Glomerular visceral epithelial cell (primary cell): ENCODE data around the gene GMNN.
A peak's percentile ranks its signal among the peaks of the same experiment; 100 is the strongest.

Source experiments
- DNase-seq: peaks from one replicate; pipeline ENCODE4 v3.0.0-alpha.2; 2016; ENCODE audit errors: extremely low spot score

GMNN gene

DNA sequence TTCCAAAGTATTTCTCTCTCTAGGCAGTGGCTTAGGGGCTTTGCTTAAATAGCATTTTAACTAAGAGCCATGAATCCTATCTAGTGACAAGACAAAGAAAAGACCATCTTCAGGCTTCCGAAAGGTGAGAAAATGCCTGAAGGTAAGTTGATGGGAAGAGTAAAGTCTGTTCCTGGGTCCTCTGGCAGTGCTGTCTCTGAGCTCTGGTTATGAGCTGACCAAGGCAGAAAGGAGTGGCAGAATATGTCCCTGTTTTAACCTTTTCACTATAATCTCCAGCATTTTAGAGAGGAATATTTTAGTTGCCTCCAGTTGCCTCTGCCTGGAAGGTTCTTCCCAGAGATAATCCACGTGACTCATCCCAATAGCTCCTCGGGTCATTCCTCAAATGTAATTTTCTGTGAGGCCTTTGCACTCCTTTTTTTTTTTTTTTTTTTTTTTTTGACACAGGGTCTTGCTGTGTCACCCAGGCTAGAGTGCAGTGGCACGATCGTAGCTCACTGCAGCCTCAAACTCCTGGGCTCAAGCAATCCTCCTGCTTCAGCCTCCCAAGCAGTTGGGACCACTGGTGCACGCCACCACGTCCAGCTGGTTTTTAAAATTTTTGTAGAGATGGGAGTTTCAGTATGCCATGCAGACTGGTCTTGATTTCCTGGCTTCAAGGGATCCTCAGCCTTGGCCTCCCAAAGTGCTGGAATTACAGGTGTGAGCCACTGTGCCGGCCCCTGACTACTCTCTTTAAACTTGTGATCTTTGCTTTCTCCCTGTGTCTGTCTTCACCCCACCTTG, 27.7 kb downstream of the GMNN start:
- no peak for DNase-seq

DNA sequence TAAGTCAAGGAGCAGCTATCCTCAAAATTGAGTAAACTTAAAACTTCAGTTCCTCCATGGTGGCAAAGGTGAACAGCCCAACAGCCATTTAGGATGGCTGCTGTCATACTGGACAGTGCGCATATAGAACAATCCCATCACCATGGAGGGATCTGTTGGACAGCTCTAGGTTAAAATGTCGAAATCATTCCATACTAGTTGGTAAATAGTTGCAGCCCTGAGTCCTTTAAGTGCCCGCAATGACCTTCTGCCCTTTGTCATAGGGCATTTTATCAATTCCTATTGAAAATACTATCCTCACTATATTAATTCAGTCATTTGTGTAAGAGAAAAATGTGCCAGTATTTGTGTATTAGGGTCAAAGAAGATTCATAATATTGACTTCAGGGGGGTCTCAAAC, 32.8 kb downstream of the GMNN start:
- DNase-seq = no peak

DNA sequence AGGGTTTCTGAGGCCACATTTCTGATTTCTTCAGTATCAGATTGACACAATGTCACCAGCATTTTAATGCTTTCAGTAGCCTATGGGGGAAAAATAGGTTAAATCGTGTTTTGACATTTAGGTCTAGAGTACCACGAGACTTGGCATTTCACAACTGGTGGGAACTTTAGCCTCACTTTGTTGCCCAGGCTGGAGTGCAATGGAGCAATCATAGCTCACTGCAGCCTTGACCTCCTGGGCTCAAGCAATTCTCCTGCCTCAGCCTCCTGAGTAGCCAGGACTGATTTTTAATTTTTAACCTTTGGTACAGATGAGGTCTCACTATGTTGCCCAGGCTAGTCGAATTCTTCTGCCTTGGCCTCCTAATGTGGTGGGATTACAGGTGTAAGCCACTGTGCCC, 35.0 kb downstream of the GMNN start:
- DNase-seq = no peak

DNA sequence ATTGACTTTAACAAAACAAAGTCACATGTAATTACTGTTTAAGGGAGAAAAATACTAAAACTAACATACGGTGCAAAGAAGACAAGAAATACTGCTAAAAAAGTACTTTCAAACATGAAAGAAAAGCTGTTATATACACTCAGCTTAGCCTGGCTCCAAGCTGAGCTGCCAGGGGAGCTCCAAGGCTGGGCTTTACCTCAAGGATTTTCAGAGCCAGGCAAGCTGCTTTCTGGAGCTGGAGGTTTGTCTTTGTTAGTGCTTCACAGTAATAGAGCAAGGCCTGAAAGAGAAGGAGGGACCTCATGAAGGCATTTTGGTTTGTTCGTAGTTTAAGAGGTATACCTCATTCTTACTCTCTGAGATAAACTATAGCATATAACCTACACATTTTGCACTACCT, 43.6 kb downstream of the GMNN start:
- no peak for DNase-seq

DNA sequence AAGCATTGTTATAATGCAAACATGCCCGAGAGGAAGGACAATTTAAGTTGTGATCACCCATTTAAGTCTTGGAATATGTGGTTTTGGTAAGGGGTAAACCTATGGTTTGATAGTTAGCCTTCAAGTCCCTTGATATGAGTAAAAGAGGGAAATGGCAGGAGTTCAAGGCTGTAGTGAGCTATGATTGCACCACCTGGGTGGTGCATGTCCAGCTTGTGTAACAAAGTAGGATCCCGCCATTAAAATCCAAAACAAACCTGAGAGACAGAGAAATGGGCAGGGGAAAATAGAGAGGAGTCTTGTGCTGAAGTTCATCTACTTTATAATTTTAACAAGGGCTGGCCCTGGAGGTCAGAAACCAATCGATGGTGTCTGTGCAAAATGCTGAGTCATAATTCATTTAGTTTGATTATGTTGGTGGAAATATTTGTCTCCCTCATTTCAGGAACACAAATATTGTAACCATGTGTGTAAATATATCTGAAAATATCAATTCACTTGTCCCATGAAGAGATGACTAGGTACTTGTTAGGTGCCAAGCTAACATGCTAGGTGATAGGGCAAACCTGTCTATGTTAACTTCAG, 47.2 kb downstream of the GMNN start:
- DNase-seq = no peak

DNA sequence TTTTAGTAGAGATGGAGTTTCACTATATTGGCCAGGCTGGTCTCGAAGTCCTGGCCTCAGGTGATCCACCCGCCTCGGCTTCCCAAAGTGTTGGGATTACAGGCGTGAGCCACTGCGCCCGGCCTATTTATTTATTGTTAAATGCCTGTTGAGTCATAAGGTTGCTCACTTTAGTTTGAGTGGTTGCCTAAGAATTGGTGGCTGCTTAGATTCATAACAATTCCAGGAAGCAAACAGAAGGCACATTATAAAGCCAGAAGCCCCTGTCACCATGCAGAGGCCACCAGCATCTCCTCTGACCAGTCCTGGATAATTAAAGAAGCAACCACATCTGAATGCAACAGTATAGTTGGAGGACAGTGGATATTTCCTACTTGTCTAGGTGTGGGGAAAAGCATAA, 48.0 kb downstream of the GMNN start:
- no peak for DNase-seq

DNA sequence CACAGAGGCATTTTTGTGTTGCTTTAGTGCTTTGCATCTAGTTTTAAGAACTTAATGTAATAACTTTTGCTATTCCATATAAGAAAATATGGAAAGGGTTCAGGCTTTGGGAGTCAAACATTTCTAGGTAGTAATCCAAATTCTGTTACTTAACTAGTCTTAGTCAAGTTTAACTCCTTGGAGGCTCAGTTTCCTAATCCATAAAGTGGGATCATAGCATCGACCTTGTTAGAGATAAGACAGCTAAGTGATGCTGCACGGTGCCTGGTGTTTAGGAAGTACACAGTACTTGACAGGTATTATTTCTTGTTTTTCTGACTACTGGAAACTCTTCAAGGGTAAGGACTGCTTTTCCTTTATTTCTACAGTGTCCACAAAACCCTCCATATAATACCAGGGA, 48.4 kb downstream of the GMNN start:
- DNase-seq = no peak

DNA sequence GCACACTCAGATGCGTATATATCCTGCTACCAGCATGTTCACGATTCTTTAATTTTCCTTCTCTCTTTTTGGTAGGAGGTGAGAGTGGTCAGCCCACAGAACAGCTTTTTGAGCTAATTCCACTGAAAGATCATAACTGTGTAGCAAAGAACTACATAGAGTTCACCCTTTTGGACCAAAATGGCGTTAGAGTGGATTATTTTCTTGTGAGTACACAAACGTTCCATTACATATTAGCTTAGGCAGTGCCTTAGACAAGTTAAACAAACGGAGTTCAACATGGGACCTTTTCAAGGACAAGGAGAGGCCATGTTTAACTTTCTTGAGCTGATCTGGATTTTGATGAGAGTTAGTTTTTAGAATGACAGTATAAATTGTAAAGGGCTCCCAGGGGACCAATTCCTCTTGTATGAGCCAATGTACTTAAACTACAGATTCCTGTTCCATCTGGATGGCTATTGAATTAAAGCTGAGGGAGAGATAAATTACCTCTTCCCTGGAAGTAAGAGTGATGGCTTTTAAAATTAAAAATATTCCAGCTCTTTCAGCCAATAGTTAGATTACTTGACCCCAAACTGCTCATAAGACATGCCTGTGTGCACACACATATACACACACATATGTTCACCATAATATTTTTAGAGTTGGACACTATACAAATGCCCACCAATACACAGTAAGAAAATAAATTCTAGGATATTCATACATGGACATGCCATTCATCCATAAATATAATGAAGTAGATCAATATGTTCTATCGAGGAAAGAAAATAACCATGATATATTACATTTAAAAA, 49.6 kb downstream of the GMNN start:
- no peak for DNase-seq

DNA sequence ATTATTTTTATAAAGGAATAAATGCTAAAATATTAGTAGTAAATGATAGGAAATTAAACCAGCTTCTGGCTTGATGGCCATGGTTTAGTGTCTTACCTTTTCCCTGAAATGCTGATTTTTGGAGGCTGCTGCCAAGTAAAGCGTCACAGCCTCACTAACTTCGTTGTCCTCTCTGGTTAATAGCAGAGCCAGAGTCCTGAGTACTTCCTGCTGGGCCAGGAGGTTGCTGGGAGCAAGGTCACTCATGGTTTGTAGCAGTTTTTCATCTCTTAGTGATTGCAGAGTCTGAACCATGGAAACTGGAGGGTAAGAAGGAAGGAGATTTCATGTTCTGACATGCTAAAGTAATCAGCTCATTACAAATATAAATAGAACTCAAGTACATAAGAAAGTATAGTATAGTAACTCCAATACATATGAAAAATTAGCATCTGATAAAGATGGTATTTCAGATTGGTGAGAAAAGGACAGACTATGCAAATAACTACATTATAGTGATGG, 50.4 kb downstream of the GMNN start:
- DNase-seq = no peak

DNA sequence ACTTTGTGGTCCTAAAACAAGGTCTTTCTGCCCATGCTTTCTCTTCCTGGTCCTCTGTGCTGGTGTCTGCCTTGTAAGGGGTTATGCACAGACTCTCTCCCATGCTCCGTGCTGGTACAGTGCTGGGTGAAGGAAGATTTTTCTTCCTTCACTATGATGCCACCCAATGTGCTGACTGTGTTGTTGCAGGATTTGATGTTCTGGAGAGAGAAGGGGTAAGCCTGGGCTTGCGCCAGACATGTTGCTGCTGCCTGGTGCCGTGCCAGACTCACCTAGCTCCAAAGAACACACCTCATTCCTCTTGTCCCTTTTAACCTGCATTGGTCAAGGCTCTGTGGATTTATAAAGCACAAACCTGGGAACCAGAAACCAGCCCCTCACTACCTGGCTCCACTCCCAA, 52.4 kb downstream of the GMNN start:
- peak; percentile 16 for DNase-seq

DNA sequence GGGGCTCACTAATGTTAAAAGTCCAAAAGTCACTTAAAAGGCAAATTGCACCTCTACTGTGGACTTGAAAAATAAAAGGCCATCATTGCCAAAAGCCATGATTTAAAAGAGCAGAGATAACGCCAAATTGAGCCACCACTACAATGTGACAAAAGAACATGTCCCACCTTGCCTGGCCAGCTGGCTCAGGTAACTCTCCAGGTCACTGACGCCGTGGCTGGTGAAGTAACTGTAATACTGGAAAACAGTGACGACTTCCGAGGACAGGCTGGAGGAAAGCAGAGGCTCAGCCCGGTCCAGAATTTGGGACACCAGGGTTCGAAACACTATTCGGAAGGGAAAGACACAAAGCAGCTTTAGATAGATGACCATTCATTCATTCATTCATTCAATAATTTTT, 53.2 kb downstream of the GMNN start:
- DNase-seq = no peak

DNA sequence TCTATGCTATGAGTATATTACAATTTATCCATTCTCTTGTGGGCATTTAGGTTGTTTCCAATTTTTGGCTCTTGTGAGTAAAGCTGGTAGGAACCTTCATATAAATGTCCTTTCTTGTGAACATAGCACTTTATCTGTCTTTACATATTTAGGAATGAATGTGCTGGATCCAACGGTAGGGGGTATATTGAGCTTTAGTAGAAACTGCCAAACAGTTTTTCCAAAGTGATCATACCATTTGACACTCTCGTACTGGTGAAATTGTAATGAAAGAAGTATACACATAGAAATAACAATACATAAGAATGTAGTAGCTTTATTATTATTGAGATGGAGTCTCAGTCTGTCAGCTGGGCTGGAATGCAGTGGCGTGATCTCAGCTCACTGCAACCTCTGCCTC, 54.9 kb downstream of the GMNN start:
- DNase-seq = no peak

DNA sequence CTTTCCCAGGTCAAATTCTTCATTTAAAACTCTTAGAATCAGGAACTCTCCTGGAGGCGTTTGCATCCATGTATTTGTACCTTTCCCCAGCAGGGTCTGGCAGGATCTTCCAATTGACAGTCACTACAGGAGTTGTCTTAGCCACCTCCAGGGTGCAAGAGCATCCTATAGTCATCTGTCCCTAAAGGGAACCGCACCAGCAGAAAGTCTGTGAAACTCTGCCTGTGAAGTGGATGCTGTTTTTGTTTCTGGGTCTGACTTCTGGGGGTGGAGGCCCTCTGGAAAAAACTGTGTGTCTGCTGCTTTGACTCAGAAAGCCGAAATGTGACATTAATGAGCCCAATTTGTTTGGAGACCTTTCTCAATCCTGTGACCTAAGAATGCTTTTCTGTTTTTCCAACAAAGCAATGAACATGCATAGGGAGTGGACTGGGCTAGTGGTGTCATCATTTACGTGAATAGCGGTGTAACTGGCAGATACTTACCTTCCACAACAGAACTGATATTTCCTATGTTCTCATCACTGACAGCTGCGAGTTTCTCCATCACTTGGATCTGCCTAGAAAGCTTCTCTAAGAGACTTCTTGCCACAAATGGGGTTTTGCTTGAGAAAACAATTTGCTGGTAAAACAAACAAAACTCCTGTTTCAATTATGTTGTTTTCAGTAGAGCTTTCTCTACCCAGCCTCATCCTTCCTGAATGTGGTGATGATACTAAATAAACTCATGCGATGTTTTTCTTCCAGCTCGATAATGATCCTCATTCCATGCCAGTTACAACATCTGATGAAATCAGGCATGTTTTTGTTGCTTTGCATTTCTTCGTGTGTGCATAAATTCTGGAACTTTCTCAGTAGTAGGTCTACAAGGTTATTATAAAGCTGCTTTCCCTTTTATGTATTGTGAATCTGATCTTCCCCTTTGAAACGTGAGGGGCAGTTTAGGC, 57.3 kb downstream of the GMNN start:
- no peak for DNase-seq

DNA sequence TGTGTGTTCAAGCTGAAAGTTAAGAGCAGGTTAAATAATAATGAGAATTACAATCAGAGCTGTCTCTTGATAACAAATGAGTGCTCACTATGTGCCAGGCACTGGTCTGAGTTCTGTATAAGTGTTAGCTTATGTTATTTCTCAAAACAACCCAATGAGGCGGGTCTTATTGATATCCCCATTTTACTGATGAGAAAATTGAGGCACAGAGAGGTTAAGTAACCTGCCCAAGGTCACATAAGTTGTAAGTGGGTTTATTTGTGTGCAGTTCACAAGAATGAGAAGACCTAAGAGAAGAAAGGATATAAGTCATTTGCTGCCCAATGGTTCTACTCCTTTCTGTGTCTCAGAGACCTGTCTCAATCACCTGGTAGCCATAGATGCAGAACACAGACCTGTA, 58.1 kb downstream of the GMNN start:
- DNase-seq = no peak

DNA sequence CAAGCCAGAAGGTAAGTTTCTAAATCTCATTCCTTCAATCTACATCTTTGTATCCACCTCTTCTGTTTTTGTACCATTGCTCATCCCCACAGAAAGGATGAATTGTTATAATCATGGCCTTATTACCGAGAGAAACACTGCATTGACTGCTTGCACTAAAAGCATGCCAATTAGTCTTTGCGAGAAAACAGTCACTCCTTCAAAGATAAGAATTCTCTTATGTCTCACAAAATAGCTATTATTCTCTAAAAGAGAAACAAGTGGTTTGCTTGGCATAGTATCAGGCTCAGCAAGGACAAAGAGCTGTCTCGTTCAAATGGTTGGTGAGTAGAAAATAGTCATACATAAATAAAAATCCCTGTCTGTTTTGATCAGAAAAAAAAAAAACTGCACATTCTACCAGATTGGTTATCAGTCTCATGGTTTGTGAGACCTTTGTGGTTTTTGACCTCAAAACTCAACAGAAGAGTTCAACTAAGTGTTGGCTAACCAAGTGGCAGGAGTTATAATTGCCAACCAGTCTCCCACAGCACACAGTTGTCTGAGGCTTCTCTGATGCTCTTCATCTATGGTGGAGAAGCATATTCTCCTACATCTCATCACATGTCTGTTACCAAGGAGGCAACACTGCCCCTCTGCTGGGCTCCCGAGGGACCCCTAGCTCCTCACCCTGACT, 59.1 kb downstream of the GMNN start:
- no peak for DNase-seq
